NAMALWA (cell line): Measurements from ENCODE around the gene NAGS.
"Not testable (repeated sequence)": the region's sequence is repeated elsewhere in the genome, so short reads cannot be mapped to it uniquely, and the experiment has no call there.

Source experiments
- DNase-seq: peaks from one replicate; pipeline ENCODE4 v3.0.0-alpha.2; 2015; ENCODE audit warnings: low spot score

NAGS gene, protein sequence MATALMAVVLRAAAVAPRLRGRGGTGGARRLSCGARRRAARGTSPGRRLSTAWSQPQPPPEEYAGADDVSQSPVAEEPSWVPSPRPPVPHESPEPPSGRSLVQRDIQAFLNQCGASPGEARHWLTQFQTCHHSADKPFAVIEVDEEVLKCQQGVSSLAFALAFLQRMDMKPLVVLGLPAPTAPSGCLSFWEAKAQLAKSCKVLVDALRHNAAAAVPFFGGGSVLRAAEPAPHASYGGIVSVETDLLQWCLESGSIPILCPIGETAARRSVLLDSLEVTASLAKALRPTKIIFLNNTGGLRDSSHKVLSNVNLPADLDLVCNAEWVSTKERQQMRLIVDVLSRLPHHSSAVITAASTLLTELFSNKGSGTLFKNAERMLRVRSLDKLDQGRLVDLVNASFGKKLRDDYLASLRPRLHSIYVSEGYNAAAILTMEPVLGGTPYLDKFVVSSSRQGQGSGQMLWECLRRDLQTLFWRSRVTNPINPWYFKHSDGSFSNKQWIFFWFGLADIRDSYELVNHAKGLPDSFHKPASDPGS

GRCh38 chr17:44004077-44004760 lies at the start of gene NAGS:
NAGS (plus strand) TSS chr17:44004622; CDS start chr17:44004664, 42 bp downstream.
- DNase-seq, result no peak

- DNase-seq, result no peak
These were observed 48.2 kb upstream of the NAGS start for GRCh38 chr17:43956222-43956621.

DNA sequence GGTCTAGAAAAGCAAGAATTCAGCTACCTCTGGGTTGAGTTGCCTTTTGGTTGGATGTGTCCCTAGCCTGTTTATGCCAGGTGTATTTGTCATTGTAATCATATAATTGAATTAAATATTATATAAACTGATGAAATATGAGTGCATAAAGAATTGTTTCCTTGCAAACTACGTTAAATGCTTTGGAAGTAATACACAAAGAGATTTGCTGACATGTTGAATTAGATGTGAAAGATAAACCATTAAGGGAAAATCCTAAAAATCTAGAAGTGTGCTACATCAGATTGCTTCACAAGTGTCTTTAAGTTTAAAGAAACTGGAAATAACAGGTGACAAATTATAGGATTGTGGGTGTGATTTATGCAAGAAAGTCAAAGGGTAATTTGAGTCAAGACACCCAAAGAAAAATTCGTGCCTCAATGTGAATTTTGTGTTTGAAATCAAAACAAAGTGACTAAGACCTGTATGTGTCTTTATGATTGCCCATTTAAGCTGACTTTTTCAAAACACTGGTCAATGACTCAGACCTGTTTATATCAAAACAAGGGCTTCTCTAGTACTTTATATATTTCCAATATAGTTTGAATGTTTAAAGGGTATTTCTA lies 45.6 kb upstream of the NAGS start:
- DNase-seq, result no peak

- not testable (repeated sequence) for DNase-seq
These were observed 43.1 kb upstream of the NAGS start for GRCh38 chr17:43961292-43961691.

GRCh38 chr17:43961954-43962353 lies 42.5 kb upstream of the NAGS start:
- no peak for DNase-seq

GRCh38 chr17:43962479-43962878 lies 41.9 kb upstream of the NAGS start:
- no peak for DNase-seq

GRCh38 chr17:43966276-43966675 lies 38.1 kb upstream of the NAGS start:
- no peak for DNase-seq

GRCh38 chr17:43967251-43967875 lies 37.1 kb upstream of the NAGS start:
- no peak for DNase-seq

- DNase-seq, result no peak
These were observed 34.1 kb upstream of the NAGS start for GRCh38 chr17:43970366-43970765.

DNA sequence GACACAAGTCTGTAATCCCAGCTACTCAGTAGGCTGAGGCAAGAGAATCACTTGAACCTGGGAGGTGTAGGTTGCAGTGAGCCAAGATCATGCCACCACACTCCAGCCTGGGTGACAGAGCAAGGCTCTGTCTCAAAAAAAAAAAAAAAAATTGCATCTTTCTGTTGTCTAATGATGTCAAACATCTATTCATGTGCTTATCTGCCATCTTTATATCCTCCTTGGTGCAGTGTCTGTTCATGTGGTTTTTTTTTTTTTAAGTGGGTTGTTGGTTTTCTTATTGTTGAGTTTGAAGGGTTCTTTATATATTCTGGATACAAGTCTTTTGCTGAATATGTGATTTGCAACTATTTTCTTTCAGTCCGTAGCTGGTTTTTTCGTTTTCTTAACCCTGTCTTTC lies 33.0 kb upstream of the NAGS start:
- not testable (repeated sequence) for DNase-seq

DNA sequence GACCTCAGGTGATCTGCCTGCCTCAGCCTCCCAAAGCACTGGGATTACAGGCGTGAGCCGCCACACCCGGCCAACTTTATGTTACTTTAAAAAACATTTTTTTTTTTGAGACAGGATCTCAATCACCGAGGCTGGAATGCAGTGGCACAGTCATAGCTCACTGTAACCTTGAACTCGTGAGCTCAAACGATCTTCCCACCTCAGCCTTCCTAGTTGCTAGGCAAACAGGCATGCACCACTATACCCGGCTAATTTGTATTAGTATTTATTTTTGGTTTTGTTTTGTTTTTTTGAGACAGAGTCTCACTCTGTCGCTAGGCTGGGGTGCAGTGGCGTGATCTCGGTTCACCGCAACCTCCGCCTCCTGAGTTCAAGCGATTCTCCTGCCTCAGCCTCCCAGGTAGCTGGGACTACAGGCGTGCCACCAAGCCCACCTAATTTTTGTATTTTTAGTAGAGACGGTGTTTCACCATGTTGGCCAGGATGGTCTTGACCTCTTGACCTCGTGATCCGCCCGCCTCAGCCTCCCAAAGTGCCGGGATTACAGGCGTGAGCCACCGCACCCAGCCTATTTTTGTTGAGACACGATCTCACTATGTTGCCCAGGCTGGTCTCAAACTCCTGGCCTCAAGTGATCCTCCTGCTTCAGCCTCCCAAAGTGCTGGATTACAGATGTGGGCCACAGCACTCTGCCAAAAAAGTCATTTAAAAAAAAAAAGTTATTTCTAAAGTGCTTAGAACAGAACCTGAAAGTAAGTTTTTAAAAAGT lies 31.8 kb upstream of the NAGS start:
- not testable (repeated sequence) for DNase-seq

GRCh38 chr17:43974382-43975266 lies 29.8 kb upstream of the NAGS start:
- DNase-seq, result no peak

GRCh38 chr17:43975898-43976297 lies 28.5 kb upstream of the NAGS start:
- no peak for DNase-seq

DNA sequence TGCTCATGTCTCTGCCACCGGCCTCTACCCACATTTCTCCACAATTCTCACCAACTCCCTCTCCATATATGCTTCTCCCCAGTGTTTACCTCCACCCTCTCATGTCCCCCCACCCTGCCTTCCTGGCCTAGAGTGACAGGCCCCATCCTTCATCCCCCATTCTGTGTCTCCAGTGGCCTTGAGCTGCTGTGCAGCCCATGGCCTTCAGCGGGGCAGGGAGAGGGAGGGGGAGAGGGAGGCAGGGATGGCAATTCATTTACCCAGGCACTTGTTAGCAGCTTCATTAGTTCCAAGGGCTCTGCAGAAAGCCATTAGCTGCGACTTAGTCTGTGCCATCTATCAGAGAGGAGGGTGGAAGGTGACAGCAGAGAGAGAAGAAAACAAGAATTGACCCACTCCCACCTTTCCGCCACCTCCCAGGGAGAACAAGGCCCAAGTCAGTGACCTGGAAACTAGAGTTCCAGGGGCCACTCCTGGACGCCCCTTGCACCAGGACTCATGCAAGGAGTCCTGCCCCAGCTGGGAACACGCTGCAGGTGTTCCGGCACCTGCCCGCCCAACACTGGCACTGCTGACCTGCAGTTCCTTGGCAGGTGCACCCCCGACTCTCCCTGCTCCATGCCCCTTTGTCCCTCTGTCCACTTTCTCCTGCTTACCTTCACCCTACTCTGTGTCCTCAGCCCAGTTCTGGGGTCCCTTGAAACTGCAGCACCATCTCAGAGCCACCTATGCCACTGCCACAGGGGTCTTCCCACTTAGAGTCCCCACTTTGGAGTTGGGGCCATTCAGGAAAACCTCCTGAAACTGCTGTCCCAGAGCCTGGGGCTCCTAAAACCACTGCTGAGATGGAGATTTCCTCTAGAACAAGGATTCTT lies 27.2 kb upstream of the NAGS start:
- DNase-seq, result no peak

GRCh38 chr17:43978078-43978477 lies 26.3 kb upstream of the NAGS start:
- DNase-seq, result no peak

DNA sequence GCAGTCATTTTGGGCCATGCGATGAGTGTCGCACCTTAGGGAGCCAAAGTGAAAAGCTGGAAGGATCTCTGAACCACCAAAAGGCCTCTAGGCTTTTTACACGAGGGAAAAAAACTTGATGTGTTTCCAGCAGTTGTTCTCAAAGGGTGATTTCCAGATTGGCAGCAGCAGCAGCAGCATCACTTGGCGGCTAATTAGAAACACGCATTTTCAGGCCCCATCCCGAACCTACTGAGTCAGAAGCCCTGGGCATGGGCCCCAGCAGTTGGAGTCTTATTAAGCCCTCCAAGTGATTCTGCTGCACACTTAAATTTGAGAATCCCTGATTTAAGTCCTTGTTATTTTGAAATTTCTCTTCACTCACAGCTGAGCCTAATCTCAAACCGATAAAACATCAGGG lies 25.4 kb upstream of the NAGS start:
- no peak for DNase-seq

DNA sequence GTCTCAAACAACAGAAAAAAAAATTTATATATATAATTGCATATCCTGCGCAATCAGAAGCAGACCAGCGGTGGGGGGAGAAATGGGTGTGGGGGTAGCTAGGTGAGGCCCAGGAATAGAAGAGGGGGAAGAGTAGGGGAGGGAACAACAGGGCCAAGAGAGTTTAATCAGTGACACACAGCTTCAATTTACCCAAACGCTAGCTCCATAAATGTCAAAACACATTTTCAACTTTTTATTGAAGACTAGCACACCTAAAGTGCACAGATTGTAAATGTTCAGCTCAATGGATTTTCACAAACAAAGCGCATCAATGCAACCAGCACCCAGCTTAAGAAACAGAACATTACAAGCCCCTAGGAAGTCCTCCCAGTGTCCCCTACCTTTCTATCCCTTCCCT lies 24.8 kb upstream of the NAGS start:
- DNase-seq, result no peak

- no peak for DNase-seq
These were observed 22.3 kb upstream of the NAGS start for GRCh38 chr17:43982171-43982570.

- DNase-seq, result no peak
These were observed 21.3 kb upstream of the NAGS start for GRCh38 chr17:43983196-43983514.
